Keratinocyte (primary cell): Measurements from ENCODE around the gene MGAT4A. TPM values are rescaled to one million over a fixed set of nuclear protein-coding genes. Genes with fewer than 3 reads are reported as not detected.
A peak's percentile ranks its signal among the peaks of the same experiment; 100 is the strongest.

Source experiments
- DNase-seq: peaks from one replicate; pipeline ENCODE4 v3.0.0-alpha.2; 2011; ENCODE audit warnings: low read depth, missing footprints, low spot score
- FAIRE-seq: peaks from 2 replicates; lab custom pipeline; 2011; peaks lifted over from hg19 to GRCh38; lab: Jason Lieb, UNC
- H2AFZ ChIP-seq: 2 replicates; pipeline ENCODE4 v1.6.0; 2012; ENCODE audit warnings: low read length, control low read depth, inconsistent platforms; ENCODE audit not compliant: control insufficient read depth
- H3K27ac ChIP-seq: 2 replicates; pipeline ENCODE4 v1.5.1; 2011; ENCODE audit warnings: low read length; ENCODE audit not compliant: control insufficient read depth, insufficient read depth
- H3K27me3 ChIP-seq: 3 replicates; pipeline ENCODE4 v1.6.0; 2011; ENCODE audit warnings: low read length; ENCODE audit not compliant: control insufficient read depth, insufficient read depth; ENCODE audit errors: extremely low read depth
- H3K36me3 ChIP-seq, 2 experiments: 2 replicates in 1 of 2; 3 replicates in 1 of 2; pipeline ENCODE4 v1.5.1; 2011; ENCODE audit warnings: low read length in 2 of 2, mild to moderate bottlenecking in 1 of 2; ENCODE audit not compliant: control insufficient read depth in 2 of 2, insufficient read depth in 2 of 2; ENCODE audit errors: extremely low read depth in 1 of 2
- H3K4me1 ChIP-seq: 3 replicates; pipeline ENCODE4 v1.5.1; 2011; ENCODE audit warnings: low read length; ENCODE audit not compliant: control insufficient read depth, insufficient read depth; ENCODE audit errors: extremely low read depth
- H3K4me2 ChIP-seq: 3 replicates; pipeline ENCODE4 v1.6.0; 2011; ENCODE audit warnings: low read depth, low read length; ENCODE audit not compliant: control insufficient read depth, insufficient read depth; ENCODE audit errors: extremely low read depth
- H3K4me3 ChIP-seq, 3 experiments: fragments of 200-600 bp in 1 of 3; sonication (generic) in 1 of 3; 2 replicates in 2 of 3; 3 replicates in 1 of 3; pipeline ENCODE4 v1.5.1; 2011 to 2016; ENCODE audit warnings: low read length in 3 of 3, mild to moderate bottlenecking in 3 of 3, control low read depth in 2 of 3, inconsistent platforms in 1 of 3, low read depth in 1 of 3, mixed read lengths in 1 of 3, mixed run types in 1 of 3, moderate library complexity in 1 of 3; ENCODE audit not compliant: control insufficient read depth in 2 of 3, insufficient read depth in 2 of 3; ENCODE audit errors: extremely low read depth in 1 of 3
- H3K79me2 ChIP-seq: 2 replicates; pipeline ENCODE4 v1.6.0; 2012; ENCODE audit warnings: low read length; ENCODE audit not compliant: control insufficient read depth, insufficient read depth
- H3K9ac ChIP-seq: 3 replicates; pipeline ENCODE4 v1.6.0; 2011; ENCODE audit warnings: low read length; ENCODE audit not compliant: control insufficient read depth, insufficient read depth; ENCODE audit errors: extremely low read depth
- H3K9me1 ChIP-seq: 3 replicates; pipeline ENCODE4 v1.6.0; 2011; ENCODE audit warnings: low read length; ENCODE audit not compliant: control insufficient read depth, insufficient read depth; ENCODE audit errors: extremely low read depth
- H3K9me3 ChIP-seq: 2 replicates; pipeline ENCODE4 v1.5.1; 2012; ENCODE audit warnings: low read depth, low read length; ENCODE audit not compliant: control insufficient read depth
- H4K20me1 ChIP-seq: 3 replicates; pipeline ENCODE4 v1.6.0; 2011; ENCODE audit warnings: low read length; ENCODE audit not compliant: control insufficient read depth, insufficient read depth; ENCODE audit errors: extremely low read depth
- CTCF ChIP-seq, 3 experiments: IDR thresholded peaks in 1 of 3; conservative IDR thresholded peaks in 1 of 3; optimal IDR thresholded peaks in 1 of 3; 2 replicates in 2 of 3; 3 replicates in 1 of 3; pipeline versions ENCODE3 to v1.5.1; 2011; ENCODE audit warnings: low read length in 3 of 3, mild to moderate bottlenecking in 3 of 3, moderate library complexity in 2 of 3, control low read depth in 1 of 3, inconsistent platforms in 1 of 3; ENCODE audit not compliant: insufficient read depth in 2 of 3; ENCODE audit errors: extremely low read depth in 1 of 3
- EZH2 ChIP-seq: IDR thresholded peaks from one replicate; pipeline ENCODE4 v1.6.1; 2012; ENCODE audit warnings: inconsistent platforms, mild to moderate bottlenecking, low read length, moderate library complexity
- dilution Hi-C: fragments of 300-500 bp; cut with MboI; formaldehyde crosslinking; loops from one replicate; pipeline ENCODE4 v1.7.0; 2020; ENCODE audit warnings: low sequenced_read_pairs; ENCODE audit not compliant: extremely low pct_ligation_motif_present
- polyA plus RNA-seq, 5 experiments: library from polyadenylated mRNA; depleted of rRNA in 3 of 5; stranded (reverse) in 3 of 5; stranded (forward) in 1 of 5; unstranded in 1 of 5; fragments of >200 nt; gene quantifications; 1 replicate in 1 of 5; 2 replicates in 3 of 5; 3 replicates in 1 of 5; pipeline versions ENCODE4 v1.2.1 to v1.2.3, GENCODE V29; 2011 to 2012; ENCODE audit warnings: missing spikeins in 2 of 5, low read depth in 1 of 5, low replicate concordance in 1 of 5

MGAT4A gene
- polyA plus RNA-seq, 1 donor (not counting 4 experiments of a cell fraction or from before 2014, with no cell fraction given): 0.81 TPM

GRCh38 chr2:98648451-98648850 lies 82.5 kb downstream of the MGAT4A start:
- Histone ChIP-seq H3K9me1 (no peaks in the 10 kb centered on the region), H3K27ac (no peak overlapping the region), H3K79me2 (no peaks in the 10 kb centered on the region), H3K9ac (no peak overlapping the region), H3K4me2 (no peak overlapping the region), H3K4me1 (peaks cover 3% of the 10 kb centered on the region), H3K36me3 (no peaks in the 10 kb centered on the region), H4K20me1 (no peaks in the 10 kb centered on the region), H3K4me3 (no peak overlapping the region), H3K27me3 (no peaks in the 10 kb centered on the region), H2AFZ (no peak overlapping the region), H3K9me3 (no peaks in the 10 kb centered on the region)
- no peak for TF ChIP-seq EZH2
- dilution Hi-C loops: no loop called here
- DNase-seq (no peak), FAIRE-seq (no peak)

GRCh38 chr2:98647636-98648035 lies 83.3 kb downstream of the MGAT4A start:
- H3K9ac ChIP-seq: no peak overlapping the region
- no peaks in the 10 kb centered on the region for H3K9me3 ChIP-seq
- no peak overlapping the region for H3K4me3 ChIP-seq
- FAIRE-seq: peak; percentile 78
- no peaks in the 10 kb centered on the region for H4K20me1 ChIP-seq
- H2AFZ ChIP-seq: no peak overlapping the region
- no peaks in the 10 kb centered on the region for H3K36me3 ChIP-seq
- no peaks in the 10 kb centered on the region for H3K27me3 ChIP-seq
- DNase-seq: peak; percentile 61
- no peaks in the 10 kb centered on the region for H3K79me2 ChIP-seq
- peaks cover 3% of the 10 kb centered on the region for H3K4me1 ChIP-seq
- TF ChIP-seq EZH2: no peak
- no peak for TF ChIP-seq CTCF (optimal IDR thresholded peaks at IDR 0.05 in 1 of 3, IDR thresholded peaks at IDR 0.05 in 1 of 3, conservative IDR thresholded peaks at IDR 0.05 in 1 of 3; ENCODE audit: extremely low read depth in 1 of 3, insufficient read depth in 2 of 3, low read length in 3 of 3)
- H3K4me2 ChIP-seq: no peak overlapping the region
- dilution Hi-C loops: no loop called here
- H3K9me1 ChIP-seq: no peaks in the 10 kb centered on the region
- no peak overlapping the region for H3K27ac ChIP-seq

- H3K27ac ChIP-seq: no peak overlapping the region
- H3K27me3 ChIP-seq: no peaks in the 10 kb centered on the region
- H3K79me2 ChIP-seq: no peaks in the 10 kb centered on the region
- H3K9ac ChIP-seq: no peak overlapping the region
- FAIRE-seq (no peak), DNase-seq (no peak)
- H3K36me3 ChIP-seq: no peaks in the 10 kb centered on the region
- no peaks in the 10 kb centered on the region for H3K9me1 ChIP-seq
- H3K4me3 ChIP-seq: no peak overlapping the region
- TF ChIP-seq CTCF (optimal IDR thresholded peaks at IDR 0.05 in 1 of 3, IDR thresholded peaks at IDR 0.05 in 1 of 3, conservative IDR thresholded peaks at IDR 0.05 in 1 of 3; ENCODE audit: extremely low read depth in 1 of 3, insufficient read depth in 2 of 3, low read length in 3 of 3) (no peak), EZH2 (no peak)
- H2AFZ ChIP-seq: no peak overlapping the region
- H3K9me3 ChIP-seq: no peaks in the 10 kb centered on the region
- peaks cover 3% of the 10 kb centered on the region for H3K4me1 ChIP-seq
- dilution Hi-C loops: no loop called here
- no peak overlapping the region for H3K4me2 ChIP-seq
- H4K20me1 ChIP-seq: no peaks in the 10 kb centered on the region
Observed at GRCh38 chr2:98643496-98644100, 87.3 kb downstream of the MGAT4A start.
